B cell (primary cell): ENCODE results near the gene CD109. TPM values are rescaled to one million over a fixed set of nuclear protein-coding genes. Genes with fewer than 3 reads are reported as not detected.
A peak's percentile ranks its signal among the peaks of the same experiment; 100 is the strongest.

ENCODE experiments used
- ATAC-seq: fragments of 200-7000 bp; cut with Tn5 transposase; one replicate; pipeline ENCODE4 v1.10.0; 2021; ENCODE audit warnings: low read depth, mild to moderate bottlenecking, moderate number of reproducible peaks, moderate library complexity
- CTCF ChIA-PET: fragments of 350-600 bp; sonication (Branson Sonifier 250); formaldehyde crosslinking; loops from one replicate; lab custom pipeline; 2021; ENCODE audit warnings: antibody characterized with exemption, inconsistent platforms; lab: Charles Lee
- POLR2A ChIA-PET: fragments of 350-600 bp; sonication (Branson Sonifier 250); formaldehyde crosslinking; loops from one replicate; lab custom pipeline; 2021; ENCODE audit warnings: antibody characterized with exemption; lab: Charles Lee
- DNase-seq: peaks from one replicate; pipeline ENCODE4 v3.0.0; 2013
- H2AFZ ChIP-seq: 2 replicates; pipeline ENCODE4 v1.6.1; 2012; ENCODE audit warnings: mild to moderate bottlenecking, low read depth, low read length; ENCODE audit not compliant: insufficient read depth, poor library complexity, severe bottlenecking
- H3K27ac ChIP-seq, 2 donors: 1 replicate in 1 of 2; 2 replicates in 1 of 2; pipeline ENCODE4 v1.5.1; 2012 to 2013; ENCODE audit warnings: low read length in 2 of 2, mild to moderate bottlenecking in 2 of 2, moderate library complexity in 1 of 2
- H3K27me3 ChIP-seq, 4 experiments: fragments of 200-600 bp in 1 of 4; sonication (generic) in 1 of 4; replicated peaks in 1 of 4; 1 replicate in 2 of 4; 2 replicates in 2 of 4; pipeline versions ENCODE4 v1.6.1 to v1.7.0; 2013 to 2016; ENCODE audit warnings: low read length in 3 of 4, mild to moderate bottlenecking in 2 of 4, mixed read lengths in 1 of 4, moderate library complexity in 1 of 4; ENCODE audit not compliant: insufficient read depth in 4 of 4, control insufficient read depth in 3 of 4; ENCODE audit errors: control extremely low read depth in 1 of 4
- H3K36me3 ChIP-seq, 2 experiments: replicated peaks in 1 of 2; 1 replicate in 1 of 2; 2 replicates in 1 of 2; pipeline versions ENCODE4 v1.6.1 to v1.7.1; 2013; ENCODE audit warnings: low read length in 1 of 2; ENCODE audit not compliant: insufficient read depth in 2 of 2, control insufficient read depth in 1 of 2; ENCODE audit errors: control extremely low read depth in 1 of 2, extremely low read depth in 1 of 2
- H3K4me1 ChIP-seq, 2 donors: fragments of 200-600 bp in 1 of 2; sonication (generic) in 1 of 2; 1 replicate in 1 of 2; 2 replicates in 1 of 2; pipeline versions ENCODE4 v1.5.1 to v1.6.1; 2013 to 2017; ENCODE audit warnings: low read length in 2 of 2; ENCODE audit not compliant: control insufficient read depth in 2 of 2, insufficient read depth in 2 of 2
- H3K4me2 ChIP-seq: replicated peaks from 2 replicates; pipeline ENCODE3; 2012; ENCODE audit warnings: mild to moderate bottlenecking, low read depth, low read length; ENCODE audit not compliant: poor library complexity, severe bottlenecking
- H3K4me3 ChIP-seq, 5 experiments: fragments of 200-600 bp in 1 of 5; sonication (generic) in 1 of 5; 1 replicate in 3 of 5; 2 replicates in 2 of 5; pipeline versions ENCODE4 v1.5.1 to v1.7.0; 2011 to 2016; ENCODE audit warnings: low read length in 4 of 5, mild to moderate bottlenecking in 4 of 5, low read depth in 2 of 5, control low read depth in 1 of 5, moderate library complexity in 1 of 5; ENCODE audit not compliant: insufficient read depth in 1 of 5; ENCODE audit errors: control extremely low read depth in 1 of 5, extremely low read depth in 1 of 5
- H3K79me2 ChIP-seq: fragments of 200-600 bp; sonication (generic); one replicate; pipeline ENCODE4 v1.6.0; 2016; ENCODE audit warnings: low read length; ENCODE audit not compliant: control insufficient read depth, insufficient read depth
- H3K9ac ChIP-seq: fragments of 200-600 bp; sonication (generic); 2 replicates; pipeline ENCODE4 v1.6.1; 2017; ENCODE audit warnings: mild to moderate bottlenecking, low read length, moderate library complexity
- H3K9me3 ChIP-seq, 3 donors: one replicate each; pipeline versions ENCODE4 v1.6.1 to v1.7.1; 2013; ENCODE audit warnings: low read length in 2 of 3; ENCODE audit not compliant: control insufficient read depth in 2 of 3, insufficient read depth in 1 of 3; ENCODE audit errors: control extremely low read depth in 1 of 3
- H4K20me1 ChIP-seq: 2 replicates; pipeline ENCODE4 v1.6.0; 2012; ENCODE audit warnings: mild to moderate bottlenecking, low read length; ENCODE audit not compliant: insufficient read depth, control insufficient read depth, poor library complexity, severe bottlenecking
- H3K27ac Mint-ChIP-seq: one replicate; pipeline ENCODE4 v1.8.0; 2021; ENCODE audit warnings: mixed read lengths
- H3K27me3 Mint-ChIP-seq: one replicate; pipeline ENCODE4 v1.8.0; 2021; ENCODE audit warnings: mixed read lengths
- H3K4me1 Mint-ChIP-seq: one replicate; pipeline ENCODE4 v1.8.0; 2021; ENCODE audit warnings: mixed read lengths
- H3K4me3 Mint-ChIP-seq: one replicate; pipeline ENCODE4 v1.8.0; 2021; ENCODE audit warnings: mixed read lengths
- H3K9me3 Mint-ChIP-seq: one replicate; pipeline ENCODE4 v1.8.0; 2022; ENCODE audit warnings: mixed read lengths; ENCODE audit not compliant: insufficient read depth
- EZH2 ChIP-seq: IDR thresholded peaks from 2 replicates; pipeline ENCODE4 v1.6.1; 2012; ENCODE audit warnings: borderline replicate concordance, low read depth, mild to moderate bottlenecking, moderate library complexity, low read length; ENCODE audit not compliant: insufficient read depth, poor library complexity, severe bottlenecking
- WGBS: methylation state at CpG from one replicate; pipeline ENCODE4 v1.1.5; 2013; ENCODE audit warnings: missing lambda C conversion rate; ENCODE audit not compliant: insufficient coverage; 5-methylcytosine and 5-hydroxymethylcytosine counted together
- intact Hi-C: fragments of 100-400 bp; cut with micrococcal nuclease; formaldehyde crosslinking; loops from one replicate; pipeline ENCODE4 v1.10.0; 2022
- polyA plus RNA-seq: library from polyadenylated mRNA; depleted of rRNA; stranded (reverse); fragments of >200 nt; gene quantifications from 2 replicates; pipeline ENCODE4 v1.2.3, GENCODE V29; 2012
- total RNA-seq, 2 donors: library from RNA; stranded (reverse); fragments of 120-200 nt in 1 of 2; gene quantifications; 1 replicate in 1 of 2; 2 replicates in 1 of 2; pipeline versions ENCODE4 v1.2.3 to v1.2.4, GENCODE V29; 2013 to 2022
- TF ChIP-seq, protein P1 (sequence below): fragments of 200-600 bp; IDR thresholded peaks from one replicate; pipeline ENCODE4 v1.8.0; 2022; ENCODE audit warnings: antibody characterized with exemption, mild to moderate bottlenecking

CD109 gene
- total and polyA plus RNA-seq, 2 donors (not counting 1 experiment from before 2014, with no cell fraction given): 0.15 TPM; not detected in 1

DNA sequence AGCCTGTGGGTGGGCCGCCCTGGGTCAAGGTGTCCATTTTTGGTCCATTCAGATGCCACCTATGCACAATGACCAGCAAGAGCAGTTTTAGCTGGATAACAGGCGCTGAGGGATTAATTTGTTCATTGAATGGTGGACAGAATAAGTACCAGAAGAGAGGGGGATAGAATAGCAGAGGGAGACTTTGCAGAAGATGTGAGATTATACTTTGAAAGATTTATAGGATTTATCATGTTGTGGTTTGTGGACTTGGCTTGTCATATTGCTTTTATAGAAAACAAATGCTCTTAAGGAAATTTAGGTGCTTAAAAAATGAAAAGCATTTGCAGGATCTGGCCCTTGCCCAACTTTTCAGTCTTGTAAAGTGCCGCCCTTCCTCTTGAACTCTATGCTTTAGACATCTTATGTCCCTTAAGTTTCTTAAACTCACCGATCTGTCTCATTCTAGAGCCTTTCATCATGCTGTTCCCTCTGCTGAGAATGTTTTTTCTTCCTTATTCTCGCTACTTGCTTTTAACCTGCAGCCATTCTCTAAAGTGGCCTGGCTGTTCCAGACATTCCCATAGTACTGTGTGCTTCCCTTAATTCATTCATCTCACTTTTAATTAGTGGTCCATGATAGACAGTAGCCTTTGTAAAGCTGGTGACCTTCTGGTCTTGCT, 42.5 kb downstream of the CD109 start:
- no peak overlapping the region for H3K4me3 Mint-ChIP-seq
- CTCF ChIA-PET: interaction anchor here (0.9 to 11.4 kb wide), 10 partner anchors 10 to 1808 kb away, joined by 3 to 388 read pairs (median 4); partner anchors contain the start of gene COL12A1
- TF ChIP-seq, protein P1, sequence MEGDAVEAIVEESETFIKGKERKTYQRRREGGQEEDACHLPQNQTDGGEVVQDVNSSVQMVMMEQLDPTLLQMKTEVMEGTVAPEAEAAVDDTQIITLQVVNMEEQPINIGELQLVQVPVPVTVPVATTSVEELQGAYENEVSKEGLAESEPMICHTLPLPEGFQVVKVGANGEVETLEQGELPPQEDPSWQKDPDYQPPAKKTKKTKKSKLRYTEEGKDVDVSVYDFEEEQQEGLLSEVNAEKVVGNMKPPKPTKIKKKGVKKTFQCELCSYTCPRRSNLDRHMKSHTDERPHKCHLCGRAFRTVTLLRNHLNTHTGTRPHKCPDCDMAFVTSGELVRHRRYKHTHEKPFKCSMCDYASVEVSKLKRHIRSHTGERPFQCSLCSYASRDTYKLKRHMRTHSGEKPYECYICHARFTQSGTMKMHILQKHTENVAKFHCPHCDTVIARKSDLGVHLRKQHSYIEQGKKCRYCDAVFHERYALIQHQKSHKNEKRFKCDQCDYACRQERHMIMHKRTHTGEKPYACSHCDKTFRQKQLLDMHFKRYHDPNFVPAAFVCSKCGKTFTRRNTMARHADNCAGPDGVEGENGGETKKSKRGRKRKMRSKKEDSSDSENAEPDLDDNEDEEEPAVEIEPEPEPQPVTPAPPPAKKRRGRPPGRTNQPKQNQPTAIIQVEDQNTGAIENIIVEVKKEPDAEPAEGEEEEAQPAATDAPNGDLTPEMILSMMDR: no peak
- no peak for TF ChIP-seq EZH2
- H3K27ac ChIP-seq: no peak overlapping the region
- no peaks in the 10 kb centered on the region for H3K9me3 Mint-ChIP-seq
- no peaks in the 10 kb centered on the region for H3K4me1 Mint-ChIP-seq
- H4K20me1 ChIP-seq: no peaks in the 10 kb centered on the region
- H3K27me3 Mint-ChIP-seq: peaks cover 4% of the 10 kb centered on the region
- H2AFZ ChIP-seq: no peak overlapping the region
- H3K4me2 ChIP-seq: no peak overlapping the region
- no peak overlapping the region for H3K9ac ChIP-seq
- no peak overlapping the region for H3K27ac Mint-ChIP-seq
- H3K36me3 ChIP-seq: no peaks in the 10 kb centered on the region
- 88% methylated on average over 4 of the region's 5 CpGs for WGBS
- no peaks in the 10 kb centered on the region for H3K9me3 ChIP-seq
- no peak for ATAC-seq
- no peaks in the 10 kb centered on the region for H3K4me1 ChIP-seq
- H3K4me3 ChIP-seq: no peak overlapping the region
- no peaks in the 10 kb centered on the region for H3K27me3 ChIP-seq
- POLR2A ChIA-PET: no interaction called here
- intact Hi-C loops: loop anchor here (1.0 to 5.0 kb wide), 2 partner anchors 1473 to 1789 kb away; no protein-coding TSS in a partner anchor
- DNase-seq: no peak
- H3K79me2 ChIP-seq: no peaks in the 10 kb centered on the region

DNA sequence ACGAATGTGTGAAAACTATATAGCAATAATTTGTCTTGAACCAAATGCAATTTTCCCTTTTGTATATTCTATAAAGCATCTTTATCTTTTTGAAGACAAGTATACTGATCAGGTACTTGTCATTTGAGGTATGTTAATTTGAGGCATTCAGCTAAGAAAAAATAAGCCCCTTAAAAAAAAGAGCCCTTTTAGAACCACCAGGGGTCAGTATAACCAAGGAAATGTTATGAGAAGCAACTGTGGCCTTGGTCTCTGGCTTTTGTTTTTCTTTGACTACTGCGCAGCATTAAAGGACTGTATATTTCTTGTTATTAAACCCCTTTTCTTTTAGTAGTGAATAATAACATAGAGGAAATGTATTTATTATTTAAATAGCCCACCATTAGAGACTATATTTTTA, 43.1 kb downstream of the CD109 start:
- no peaks in the 10 kb centered on the region for H4K20me1 ChIP-seq
- no peak overlapping the region for H2AFZ ChIP-seq
- DNase-seq (peak; percentile 74), ATAC-seq (peak; percentile 51)
- no peaks in the 10 kb centered on the region for H3K9me3 Mint-ChIP-seq
- H3K9ac ChIP-seq: no peak overlapping the region
- no peaks in the 10 kb centered on the region for H3K4me1 ChIP-seq
- no peaks in the 10 kb centered on the region for H3K79me2 ChIP-seq
- H3K4me3 Mint-ChIP-seq: no peak overlapping the region
- ChIA-PET POLR2A (no interaction called here), CTCF (interaction anchor here (0.9 to 11.4 kb wide), 9 partner anchors 10 to 1807 kb away, joined by 3 to 388 read pairs (median 4); partner anchors contain the start of gene COL12A1)
- WGBS: no CpG with 5 or more reads among the region's 2 CpGs
- peaks cover 4% of the 10 kb centered on the region for H3K27me3 Mint-ChIP-seq
- no peaks in the 10 kb centered on the region for H3K9me3 ChIP-seq
- H3K27ac ChIP-seq: no peak overlapping the region
- H3K4me2 ChIP-seq: no peak overlapping the region
- no peaks in the 10 kb centered on the region for H3K36me3 ChIP-seq
- H3K4me1 Mint-ChIP-seq: no peaks in the 10 kb centered on the region
- TF ChIP-seq, protein P1: peak; percentile 90
- TF ChIP-seq EZH2: no peak
- no peak overlapping the region for H3K27ac Mint-ChIP-seq
- H3K4me3 ChIP-seq: no peak overlapping the region
- H3K27me3 ChIP-seq: no peaks in the 10 kb centered on the region
- intact Hi-C loops: loop anchor here (1.0 to 5.0 kb wide), 2 partner anchors 1472 to 1788 kb away; no protein-coding TSS in a partner anchor
